PC-9 (cell line): ENCODE measurements around the gene NUDT16L1.

ENCODE experiments used
- EZH2 ChIP-seq: fragments of 200-600 bp; sonication (generic); IDR thresholded peaks from 2 replicates; pipeline ENCODE4 v1.8.0; 2017; ENCODE audit warnings: antibody characterized with exemption, low read depth
- TF ChIP-seq, protein P1 (sequence below): fragments of 200-600 bp; sonication (generic); conservative IDR thresholded peaks from 2 replicates; pipeline ENCODE4 v1.6.1; 2017; ENCODE audit warnings: mixed run types, antibody characterized with exemption, mild to moderate bottlenecking, moderate library complexity

DNA sequence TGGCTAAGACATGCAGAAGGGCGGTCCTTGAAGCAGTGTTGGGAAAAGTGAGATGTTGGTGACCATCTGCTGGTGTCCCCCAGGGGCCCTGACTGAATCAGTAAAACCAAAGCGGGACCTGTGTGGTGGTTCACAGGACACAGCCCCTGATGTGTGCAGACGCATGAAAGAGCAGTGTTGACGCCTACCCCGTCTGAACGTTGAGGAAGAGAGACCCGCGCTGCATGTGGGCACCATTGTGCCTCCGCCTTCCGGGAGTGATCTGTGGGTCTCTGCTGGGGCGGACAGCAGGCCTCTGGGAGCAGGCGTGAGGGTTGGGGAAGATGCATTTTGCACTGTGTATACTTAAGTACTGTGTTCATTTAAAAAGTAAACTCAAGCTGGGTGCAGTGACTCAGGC lies 37.1 kb upstream of the NUDT16L1 start:
- TF ChIP-seq, protein P1, sequence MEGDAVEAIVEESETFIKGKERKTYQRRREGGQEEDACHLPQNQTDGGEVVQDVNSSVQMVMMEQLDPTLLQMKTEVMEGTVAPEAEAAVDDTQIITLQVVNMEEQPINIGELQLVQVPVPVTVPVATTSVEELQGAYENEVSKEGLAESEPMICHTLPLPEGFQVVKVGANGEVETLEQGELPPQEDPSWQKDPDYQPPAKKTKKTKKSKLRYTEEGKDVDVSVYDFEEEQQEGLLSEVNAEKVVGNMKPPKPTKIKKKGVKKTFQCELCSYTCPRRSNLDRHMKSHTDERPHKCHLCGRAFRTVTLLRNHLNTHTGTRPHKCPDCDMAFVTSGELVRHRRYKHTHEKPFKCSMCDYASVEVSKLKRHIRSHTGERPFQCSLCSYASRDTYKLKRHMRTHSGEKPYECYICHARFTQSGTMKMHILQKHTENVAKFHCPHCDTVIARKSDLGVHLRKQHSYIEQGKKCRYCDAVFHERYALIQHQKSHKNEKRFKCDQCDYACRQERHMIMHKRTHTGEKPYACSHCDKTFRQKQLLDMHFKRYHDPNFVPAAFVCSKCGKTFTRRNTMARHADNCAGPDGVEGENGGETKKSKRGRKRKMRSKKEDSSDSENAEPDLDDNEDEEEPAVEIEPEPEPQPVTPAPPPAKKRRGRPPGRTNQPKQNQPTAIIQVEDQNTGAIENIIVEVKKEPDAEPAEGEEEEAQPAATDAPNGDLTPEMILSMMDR: no peak
- no peak for TF ChIP-seq EZH2
